Right lobe of liver (tissue), 6 donors: Measurements from ENCODE around the gene VGLL3. TPM values are rescaled to one million over a fixed set of nuclear protein-coding genes. Genes with fewer than 3 reads are reported as not detected.

ENCODE experiments used
- ATAC-seq, 4 donors: fragments of 200-7000 bp; cut with Tn5 transposase; one replicate each; pipeline ENCODE4 v1.9.1; 2020; ENCODE audit warnings: mild to moderate bottlenecking in 4 of 4, moderate library complexity in 4 of 4
- DNase-seq, 3 donors: peaks; one replicate each; pipeline ENCODE4 v3.0.0-alpha.2; 2020
- H3K27ac ChIP-seq, 3 donors: fragments of 200-600 bp; one replicate each; pipeline ENCODE4 v1.8.0; 2022
- H3K27me3 ChIP-seq, 2 donors: fragments of 200-600 bp; one replicate each; pipeline ENCODE4 v1.8.0; 2022
- H3K36me3 ChIP-seq, 4 donors: fragments of 200-600 bp; sonication (generic) in 1 of 4; one replicate each; pipeline versions ENCODE4 v1.5.1 to v1.8.0; 2017 to 2022; ENCODE audit warnings: control low read depth in 1 of 4
- H3K4me1 ChIP-seq, 4 donors: fragments of 200-600 bp; sonication (generic) in 1 of 4; one replicate each; pipeline versions ENCODE4 v1.5.1 to v1.8.0; 2017 to 2022; ENCODE audit warnings: control low read depth in 1 of 4
- H3K4me3 ChIP-seq, 3 donors: fragments of 200-600 bp; one replicate each; pipeline ENCODE4 v1.8.0; 2022
- H3K9me3 ChIP-seq, 4 donors: fragments of 200-600 bp; sonication (generic) in 1 of 4; one replicate each; pipeline versions ENCODE4 v1.5.1 to v1.8.0; 2017 to 2022; ENCODE audit warnings: control low read depth in 1 of 4
- POLR2A ChIP-seq: fragments of 450-650 bp; IDR thresholded peaks from one replicate; pipeline ENCODE4 v1.6.1; 2017; ENCODE audit warnings: antibody characterized with exemption, mild to moderate bottlenecking
- WGBS: methylation state at CpG from one replicate; pipeline ENCODE4 v1.1.6; 2018; ENCODE audit warnings: low coverage, low lambda C conversion rate; ENCODE audit not compliant: insufficient coverage; ENCODE audit errors: missing lambda C conversion rate; 5-methylcytosine and 5-hydroxymethylcytosine counted together
- intact Hi-C, 2 donors: fragments of 100-400 bp; cut with DNase I; formaldehyde crosslinking; loops; one replicate each; pipeline versions ENCODE4 v1.11.2 to v1.14.1; 2022
- total RNA-seq, 6 experiments: library from RNA; depleted of rRNA in 2 of 6; stranded (reverse); fragments of >200 nt in 2 of 6; fragmentation: NEBNext Ultra II Directional in 3 of 6; extraction: Animal tissue kit (Norgen Biotek cat#: 25700) in 3 of 6; gene quantifications; one replicate each; pipeline versions ENCODE4 v1.1.0 to v1.2.4, GENCODE V29; 2016 to 2023
- TF ChIP-seq, protein P1 (sequence below), 4 donors: fragments of 200-600 bp in 3 of 4; fragments of 450-650 bp in 1 of 4; IDR thresholded peaks; one replicate each; pipeline versions ENCODE4 v1.5.1 to v1.8.0; 2016 to 2022; ENCODE audit warnings: antibody characterized with exemption in 4 of 4, mild to moderate bottlenecking in 2 of 4
- donor health status: DM: no; HTN: yes; CAD: no.
- donor health status: DM: no; HTN: no; CAD: no.
- donor health status: DM: no; HTN: no; CAD: no.
- donor health status: DM: no; HTN: yes; CAD: no.
- donor health status: DM: no; HTN: yes; CAD: no.

VGLL3 gene
- total RNA-seq, 6 experiments from 2014 or later = 0.21 to 3.8 (median 0.79) TPM

DNA sequence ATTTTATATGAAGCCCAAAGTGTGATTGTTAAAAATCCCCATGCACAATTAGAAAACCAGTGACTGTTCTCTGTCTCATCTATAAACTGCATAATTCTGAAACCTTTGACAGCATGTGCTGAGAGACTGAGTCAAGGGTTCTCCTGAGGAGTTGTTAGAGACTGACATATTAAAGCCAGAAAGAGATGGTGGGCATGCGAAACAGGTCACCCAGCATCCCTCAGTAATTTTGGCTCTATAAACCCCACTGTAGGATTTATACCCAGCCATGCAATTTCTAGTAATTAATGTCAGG lies 3.6 kb downstream of the VGLL3 start:
- TF ChIP-seq, protein P1, sequence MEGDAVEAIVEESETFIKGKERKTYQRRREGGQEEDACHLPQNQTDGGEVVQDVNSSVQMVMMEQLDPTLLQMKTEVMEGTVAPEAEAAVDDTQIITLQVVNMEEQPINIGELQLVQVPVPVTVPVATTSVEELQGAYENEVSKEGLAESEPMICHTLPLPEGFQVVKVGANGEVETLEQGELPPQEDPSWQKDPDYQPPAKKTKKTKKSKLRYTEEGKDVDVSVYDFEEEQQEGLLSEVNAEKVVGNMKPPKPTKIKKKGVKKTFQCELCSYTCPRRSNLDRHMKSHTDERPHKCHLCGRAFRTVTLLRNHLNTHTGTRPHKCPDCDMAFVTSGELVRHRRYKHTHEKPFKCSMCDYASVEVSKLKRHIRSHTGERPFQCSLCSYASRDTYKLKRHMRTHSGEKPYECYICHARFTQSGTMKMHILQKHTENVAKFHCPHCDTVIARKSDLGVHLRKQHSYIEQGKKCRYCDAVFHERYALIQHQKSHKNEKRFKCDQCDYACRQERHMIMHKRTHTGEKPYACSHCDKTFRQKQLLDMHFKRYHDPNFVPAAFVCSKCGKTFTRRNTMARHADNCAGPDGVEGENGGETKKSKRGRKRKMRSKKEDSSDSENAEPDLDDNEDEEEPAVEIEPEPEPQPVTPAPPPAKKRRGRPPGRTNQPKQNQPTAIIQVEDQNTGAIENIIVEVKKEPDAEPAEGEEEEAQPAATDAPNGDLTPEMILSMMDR (IDR thresholded peaks at IDR 0.05) = no peak
- no peak for TF ChIP-seq POLR2A
- no peak for ATAC-seq
- no peak for DNase-seq
- Histone ChIP-seq H3K27ac (no peak overlapping the region), H3K9me3 (no peaks in the 10 kb centered on the region), H3K36me3 (no peaks in the 10 kb centered on the region), H3K27me3 (peaks cover 3 to 11% of the 10 kb centered on the region in 2 donors), H3K4me3 (no peak overlapping the region), H3K4me1 (no peaks in the 10 kb centered on the region)
- WGBS = 44% methylated on average over 1 of the region's 1 CpG
- intact Hi-C loops = no loop called here

GRCh38 chr3:86986671-86987420 lies 4.1 kb downstream of the VGLL3 start:
- intact Hi-C loops = no loop called here
- 61% methylated on average over 6 of the region's 6 CpGs for WGBS
- Histone ChIP-seq H3K27me3 (peaks cover 3 to 11% of the 10 kb centered on the region in 2 donors), H3K4me1 (no peaks in the 10 kb centered on the region), H3K9me3 (no peaks in the 10 kb centered on the region), H3K4me3 (no peak overlapping the region), H3K36me3 (no peaks in the 10 kb centered on the region), H3K27ac (no peak overlapping the region)
- DNase-seq = no peak
- TF ChIP-seq, protein P1 (IDR thresholded peaks at IDR 0.05) = no peak
- TF ChIP-seq POLR2A = no peak
- no peak for ATAC-seq

DNA sequence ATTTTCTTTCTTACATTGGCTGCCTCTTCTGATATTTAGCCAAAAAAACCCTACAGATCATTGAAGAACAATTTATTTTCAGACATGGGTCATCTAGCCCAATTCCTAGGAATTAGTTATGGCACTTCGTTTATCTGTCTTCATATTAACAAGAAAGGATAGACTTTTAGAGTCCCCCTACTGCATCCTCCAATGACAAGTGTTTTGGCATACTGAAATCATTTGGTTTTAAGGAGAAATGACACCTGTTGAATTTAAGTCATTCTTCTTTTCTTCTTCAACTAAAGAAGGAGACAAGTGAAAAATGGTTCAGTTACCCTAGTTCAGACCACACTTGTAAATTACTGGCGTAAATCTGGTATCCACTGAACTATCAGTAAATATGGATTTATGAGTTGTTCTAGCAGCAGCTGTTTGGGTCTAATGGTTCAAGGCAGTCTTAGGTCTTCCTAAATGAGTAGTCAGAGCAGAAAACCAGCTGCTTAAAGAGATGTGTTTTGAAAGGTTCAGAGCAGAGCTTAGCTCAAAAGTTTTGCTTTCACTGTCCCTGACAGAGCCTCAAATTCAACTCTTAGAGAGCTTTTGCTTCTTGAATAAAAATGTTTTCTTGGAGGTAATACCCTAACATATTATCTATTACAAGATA lies 5.6 kb downstream of the VGLL3 start:
- no peak for TF ChIP-seq POLR2A
- TF ChIP-seq, protein P1 (IDR thresholded peaks at IDR 0.05) = no peak
- H3K9me3 ChIP-seq = no peaks in the 10 kb centered on the region
- no peaks in the 10 kb centered on the region for H3K36me3 ChIP-seq
- no peak overlapping the region for H3K4me3 ChIP-seq
- no peak overlapping the region for H3K27ac ChIP-seq
- intact Hi-C loops = no loop called here
- WGBS = 42% methylated on average over 2 of the region's 2 CpGs
- ATAC-seq (no peak), DNase-seq (no peak)
- peaks cover 3 to 8% of the 10 kb centered on the region in 2 donors for H3K27me3 ChIP-seq
- no peaks in the 10 kb centered on the region for H3K4me1 ChIP-seq

DNA sequence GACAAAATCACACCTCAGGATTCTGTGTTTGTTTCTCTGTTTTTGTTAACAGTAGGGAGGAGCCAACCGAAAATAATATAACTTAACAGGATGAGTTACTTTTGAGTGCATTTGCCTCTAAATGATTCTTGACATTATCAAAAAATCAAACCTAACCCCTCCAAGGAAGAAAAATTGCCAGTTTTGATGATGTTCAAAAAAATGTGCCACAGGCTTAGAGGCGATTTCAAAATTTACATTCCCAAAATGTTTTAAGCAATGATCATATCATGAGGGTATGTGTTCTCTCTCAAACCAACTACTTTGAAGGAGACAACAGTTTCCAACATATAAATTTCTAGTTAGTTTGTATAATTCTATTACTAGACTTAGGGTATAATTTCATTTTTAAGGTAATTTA lies 6.7 kb downstream of the VGLL3 start:
- ATAC-seq (no peak), DNase-seq (no peak)
- Histone ChIP-seq H3K4me1 (no peaks in the 10 kb centered on the region), H3K4me3 (no peak overlapping the region), H3K36me3 (no peaks in the 10 kb centered on the region), H3K9me3 (no peaks in the 10 kb centered on the region), H3K27me3 (peaks cover 0 to under 1% of the 10 kb centered on the region in 2 donors), H3K27ac (no peak overlapping the region)
- no peak for TF ChIP-seq POLR2A
- TF ChIP-seq, protein P1 (IDR thresholded peaks at IDR 0.05) = no peak
- 50% methylated on average over 2 of the region's 2 CpGs for WGBS
- intact Hi-C loops = no loop called here
